Stomach (tissue), 4 donors: ENCODE results near the gene GSTCD.

ENCODE experiments used
- CTCF ChIP-seq, 7 experiments: fragments of 450-650 bp in 4 of 7; fragments of 200-600 bp in 3 of 7; sonication (generic) in 3 of 7; IDR thresholded peaks; one replicate each; pipeline ENCODE4 v1.5.1; 2016 to 2019; ENCODE audit warnings: antibody characterized with exemption in 7 of 7, control low read depth in 2 of 7, mild to moderate bottlenecking in 1 of 7
- EP300 ChIP-seq: sonication (generic); formaldehyde crosslinking; IDR thresholded peaks from one replicate; pipeline ENCODE4 v1.6.1; 2017; ENCODE audit warnings: antibody characterized with exemption

- TF ChIP-seq CTCF (IDR thresholded peaks at IDR 0.05): no peak
- TF ChIP-seq EP300: no peak
Observed at GRCh38 chr4:105808030-105808749, 99.6 kb downstream of the GSTCD start.
